Bronchial epithelial cell (primary cell): ENCODE data around the gene NHERF2. TPM values are rescaled to one million over a fixed set of nuclear protein-coding genes. Genes with fewer than 3 reads are reported as not detected.
A peak's percentile ranks its signal among the peaks of the same experiment; 100 is the strongest.

ENCODE experiments used
- DNase-seq: peaks from one replicate; pipeline ENCODE4 v3.0.0-alpha.2; 2010; ENCODE audit warnings: low read depth
- FAIRE-seq: peaks from 2 replicates; lab custom pipeline; 2011; peaks lifted over from hg19 to GRCh38; lab: Jason Lieb, UNC
- H3K27me3 ChIP-seq: 2 replicates; pipeline ENCODE4 v1.5.1; 2011; ENCODE audit warnings: low read length; ENCODE audit not compliant: control insufficient read depth, insufficient read depth
- H3K36me3 ChIP-seq: 2 replicates; pipeline ENCODE4 v1.5.1; 2011; ENCODE audit warnings: low read length; ENCODE audit not compliant: control insufficient read depth, insufficient read depth
- H3K4me3 ChIP-seq: 2 replicates; pipeline ENCODE4 v1.5.1; 2011; ENCODE audit warnings: mild to moderate bottlenecking, low read depth, low read length, control low read depth
- CTCF ChIP-seq: IDR thresholded peaks from 2 replicates; pipeline ENCODE4 v1.5.1; 2011; ENCODE audit warnings: mild to moderate bottlenecking, moderate library complexity, low read length, control low read depth, inconsistent platforms; ENCODE audit not compliant: insufficient read depth, severe bottlenecking
- total RNA-seq: library from RNA; depleted of rRNA; stranded (reverse); fragments of >200 nt; gene quantifications from 2 replicates; pipeline ENCODE4 v1.2.1, GENCODE V29; 2014

NHERF2 gene
- total RNA-seq, 1 donor from 2014 or later: 15.8 TPM

GRCh38 chr16:2003827-2004641 lies 22.7 kb upstream of the NHERF2 start:
- peak; percentile 69 for DNase-seq
- peak; percentile 98 for TF ChIP-seq CTCF
- FAIRE-seq: no peak
- Histone ChIP-seq H3K27me3 (no peaks in the 10 kb centered on the region), H3K36me3 (peaks cover 56% of the 10 kb centered on the region), H3K4me3 (no peak overlapping the region)

- Histone ChIP-seq H3K4me3 (no peak overlapping the region), H3K36me3 (peaks cover 51% of the 10 kb centered on the region), H3K27me3 (no peaks in the 10 kb centered on the region)
- DNase-seq: no peak
- FAIRE-seq: no peak
- TF ChIP-seq CTCF: no peak
Measured at GRCh38 chr16:2004795-2005517, 21.7 kb upstream of the NHERF2 start.

GRCh38 chr16:2005646-2006045 lies 21.1 kb upstream of the NHERF2 start:
- no peaks in the 10 kb centered on the region for H3K27me3 ChIP-seq
- H3K36me3 ChIP-seq: peaks cover 49% of the 10 kb centered on the region
- no peak for FAIRE-seq
- no peak for TF ChIP-seq CTCF
- H3K4me3 ChIP-seq: no peak overlapping the region
- DNase-seq: no peak

- no peak for FAIRE-seq
- no peaks in the 10 kb centered on the region for H3K27me3 ChIP-seq
- peaks cover 46% of the 10 kb centered on the region for H3K36me3 ChIP-seq
- no peak for TF ChIP-seq CTCF
- H3K4me3 ChIP-seq: no peak overlapping the region
- DNase-seq: no peak
Measured at GRCh38 chr16:2006317-2006716, 20.4 kb upstream of the NHERF2 start.

GRCh38 chr16:2007081-2007836 lies 19.4 kb upstream of the NHERF2 start:
- DNase-seq: no peak
- Histone ChIP-seq H3K36me3 (peaks cover 37% of the 10 kb centered on the region), H3K27me3 (no peaks in the 10 kb centered on the region), H3K4me3 (peak overlapping the region; percentile 59)
- no peak for FAIRE-seq
- no peak for TF ChIP-seq CTCF
